Stomach (tissue), 4 donors: ENCODE data around the gene SLC17A8.

Experiments
- EP300 ChIP-seq: sonication (generic); formaldehyde crosslinking; IDR thresholded peaks from one replicate; pipeline ENCODE4 v1.6.1; 2017; ENCODE audit warnings: antibody characterized with exemption
- POLR2A ChIP-seq, 4 donors: fragments of 450-650 bp; IDR thresholded peaks; one replicate each; pipeline ENCODE4 v1.6.1; 2016; ENCODE audit warnings: antibody characterized with exemption in 4 of 4, control low read depth in 2 of 4, mild to moderate bottlenecking in 1 of 4, moderate library complexity in 1 of 4
- POLR2AphosphoS5 ChIP-seq, 3 donors: sonication (generic); formaldehyde crosslinking; IDR thresholded peaks; one replicate each; pipeline ENCODE4 v1.6.1; 2016; ENCODE audit warnings: antibody characterized with exemption in 3 of 3
- TF ChIP-seq, protein P1 (sequence below), 7 experiments: fragments of 450-650 bp in 4 of 7; fragments of 200-600 bp in 3 of 7; sonication (generic) in 3 of 7; IDR thresholded peaks; one replicate each; pipeline ENCODE4 v1.5.1; 2016 to 2019; ENCODE audit warnings: antibody characterized with exemption in 7 of 7, control low read depth in 2 of 7, mild to moderate bottlenecking in 1 of 7

DNA sequence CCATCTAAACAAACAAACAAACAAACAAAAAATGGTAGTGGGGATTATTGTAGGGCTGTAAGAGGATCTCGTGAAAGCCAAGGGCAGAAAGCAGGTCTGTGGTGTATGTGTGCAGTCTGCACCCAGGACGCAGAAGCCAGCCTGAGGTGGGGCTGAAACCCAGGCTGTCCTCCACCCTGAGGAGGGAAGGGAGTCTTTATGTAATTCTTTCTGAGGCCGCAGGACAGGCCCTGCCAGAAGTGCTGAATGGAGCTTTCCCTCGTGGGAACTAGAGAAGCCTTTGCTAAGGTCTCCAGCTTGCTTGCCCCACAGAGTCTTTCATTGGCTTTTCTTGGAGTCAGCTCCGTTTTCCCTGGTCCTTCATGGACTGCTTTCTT, 27.7 kb downstream of the SLC17A8 start:
- TF ChIP-seq POLR2A (IDR thresholded peaks at IDR 0.05), result no peak
- TF ChIP-seq, protein P1, sequence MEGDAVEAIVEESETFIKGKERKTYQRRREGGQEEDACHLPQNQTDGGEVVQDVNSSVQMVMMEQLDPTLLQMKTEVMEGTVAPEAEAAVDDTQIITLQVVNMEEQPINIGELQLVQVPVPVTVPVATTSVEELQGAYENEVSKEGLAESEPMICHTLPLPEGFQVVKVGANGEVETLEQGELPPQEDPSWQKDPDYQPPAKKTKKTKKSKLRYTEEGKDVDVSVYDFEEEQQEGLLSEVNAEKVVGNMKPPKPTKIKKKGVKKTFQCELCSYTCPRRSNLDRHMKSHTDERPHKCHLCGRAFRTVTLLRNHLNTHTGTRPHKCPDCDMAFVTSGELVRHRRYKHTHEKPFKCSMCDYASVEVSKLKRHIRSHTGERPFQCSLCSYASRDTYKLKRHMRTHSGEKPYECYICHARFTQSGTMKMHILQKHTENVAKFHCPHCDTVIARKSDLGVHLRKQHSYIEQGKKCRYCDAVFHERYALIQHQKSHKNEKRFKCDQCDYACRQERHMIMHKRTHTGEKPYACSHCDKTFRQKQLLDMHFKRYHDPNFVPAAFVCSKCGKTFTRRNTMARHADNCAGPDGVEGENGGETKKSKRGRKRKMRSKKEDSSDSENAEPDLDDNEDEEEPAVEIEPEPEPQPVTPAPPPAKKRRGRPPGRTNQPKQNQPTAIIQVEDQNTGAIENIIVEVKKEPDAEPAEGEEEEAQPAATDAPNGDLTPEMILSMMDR (IDR thresholded peaks at IDR 0.05), result no peak
- no peak for TF ChIP-seq POLR2AphosphoS5 (IDR thresholded peaks at IDR 0.05)
- no peak for TF ChIP-seq EP300
